GM18519 (cell line): ENCODE measurements around the gene ZNF480.
"Not testable (repeated sequence)": the region's sequence is repeated elsewhere in the genome, so short reads cannot be mapped to it uniquely, and the experiment has no call there.

ENCODE experiments used
- ATAC-seq: cut with Tn5 transposase; IDR thresholded peaks from one replicate; pipeline ENCODE4 v1.9.1; 2021; ENCODE audit warnings: mild to moderate bottlenecking, moderate library complexity; ENCODE audit not compliant: unreplicated experiment, low FRiP score

ZNF480 gene

DNA sequence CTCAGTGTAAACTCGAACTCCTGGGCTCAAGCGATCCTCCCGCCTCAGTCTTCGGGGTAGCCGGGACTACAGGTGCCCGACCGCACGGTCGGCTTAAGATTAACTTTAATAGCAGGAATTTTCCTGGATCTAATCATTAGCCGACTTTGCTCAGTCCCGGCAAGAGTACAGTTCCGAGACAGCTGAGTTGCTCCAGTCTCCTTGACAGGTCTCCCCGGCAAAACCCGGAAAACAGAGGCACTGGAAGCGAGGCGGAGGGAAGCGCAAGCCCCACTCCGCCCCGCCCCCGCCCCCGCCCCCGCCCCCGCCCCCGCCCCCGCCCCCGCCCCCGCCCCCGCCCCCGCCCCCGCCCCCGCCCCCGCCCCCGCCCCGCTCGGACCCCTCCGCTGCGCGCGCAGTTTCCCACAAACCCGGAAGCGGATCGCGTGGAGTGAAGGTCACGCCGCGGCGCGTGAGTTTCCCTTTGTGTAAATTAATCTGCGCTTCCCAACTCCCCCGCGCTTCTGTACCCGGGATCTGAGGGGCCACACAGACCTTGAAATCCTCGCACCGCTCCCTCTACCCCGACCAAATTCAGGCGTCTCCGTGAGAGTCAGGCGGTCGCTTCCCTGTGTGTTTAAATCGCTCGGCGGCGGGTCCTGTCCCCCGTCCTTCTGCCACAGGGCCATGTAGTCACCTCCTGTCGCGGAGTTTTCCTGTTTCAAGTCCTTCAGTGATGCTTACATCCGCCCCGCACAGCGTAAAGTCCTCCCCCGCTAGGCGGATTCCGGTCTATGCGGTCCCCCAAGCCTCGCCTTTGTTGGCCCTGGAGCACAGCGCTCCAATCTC lies at the start of gene ZNF480:
TSS of gene ZNF480 (plus strand) at position 397 of the 828 bp plus-strand sequence. CDS start 3,244 bp downstream, outside the sequence.
- no peak for ATAC-seq

DNA sequence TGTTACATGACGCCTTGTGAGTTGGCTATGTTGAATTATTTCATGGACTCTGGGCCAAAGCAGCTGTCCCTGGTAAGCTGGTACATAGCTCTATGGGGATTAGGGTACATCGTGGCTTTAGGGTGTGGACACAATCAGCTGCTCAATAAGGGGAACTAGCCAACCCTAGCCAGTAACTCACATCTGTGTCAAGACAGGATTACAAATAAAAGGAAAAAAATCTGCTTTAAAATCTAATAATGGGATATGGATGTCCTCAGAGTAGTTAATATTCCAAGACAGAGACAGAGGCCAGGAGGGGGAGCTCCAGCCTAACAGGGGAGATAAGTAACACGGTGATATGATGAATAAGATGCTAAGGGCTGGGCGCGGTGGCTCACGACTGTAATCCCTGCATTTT lies 48.7 kb upstream of the ZNF480 start:
- no peak for ATAC-seq

DNA sequence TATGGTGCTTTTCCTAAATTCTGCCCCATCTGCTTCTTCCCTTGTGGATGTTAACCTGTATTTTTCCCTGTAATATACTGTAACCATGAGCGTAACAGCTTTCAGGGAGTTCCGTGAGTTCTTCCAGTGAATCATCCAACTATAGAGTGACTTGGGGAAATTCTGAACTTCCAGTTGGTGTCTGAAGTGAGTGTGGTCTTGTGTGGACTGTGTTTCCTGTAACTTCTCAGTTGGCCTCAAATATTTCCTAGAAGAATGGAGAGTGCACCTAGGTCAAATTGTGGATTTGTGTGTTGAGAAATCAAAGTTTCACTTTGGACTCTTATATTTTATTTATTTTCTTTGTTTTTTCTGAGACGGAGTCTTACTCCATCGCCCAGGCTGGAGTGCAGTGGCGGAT lies 38.5 kb upstream of the ZNF480 start:
- ATAC-seq = no peak

DNA sequence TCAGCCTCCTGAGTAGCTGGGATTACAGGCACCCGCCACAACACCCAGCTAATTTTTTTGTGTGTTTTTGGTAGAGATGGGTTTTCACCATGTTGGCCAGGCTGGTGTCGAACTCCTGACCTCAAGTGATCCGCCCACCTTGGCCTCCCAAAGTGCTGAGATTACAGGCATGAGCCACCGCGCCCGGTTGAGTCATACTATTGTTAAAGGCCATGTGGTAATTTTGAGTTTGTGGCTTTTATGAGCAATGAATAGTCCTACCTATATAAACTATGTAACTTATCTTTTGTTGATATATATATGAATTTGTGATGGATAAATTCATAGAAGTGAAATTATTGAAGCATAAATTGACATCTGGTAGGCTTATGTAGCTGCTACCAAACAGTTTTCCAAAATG lies 31.4 kb upstream of the ZNF480 start:
- not testable (repeated sequence) for ATAC-seq

DNA sequence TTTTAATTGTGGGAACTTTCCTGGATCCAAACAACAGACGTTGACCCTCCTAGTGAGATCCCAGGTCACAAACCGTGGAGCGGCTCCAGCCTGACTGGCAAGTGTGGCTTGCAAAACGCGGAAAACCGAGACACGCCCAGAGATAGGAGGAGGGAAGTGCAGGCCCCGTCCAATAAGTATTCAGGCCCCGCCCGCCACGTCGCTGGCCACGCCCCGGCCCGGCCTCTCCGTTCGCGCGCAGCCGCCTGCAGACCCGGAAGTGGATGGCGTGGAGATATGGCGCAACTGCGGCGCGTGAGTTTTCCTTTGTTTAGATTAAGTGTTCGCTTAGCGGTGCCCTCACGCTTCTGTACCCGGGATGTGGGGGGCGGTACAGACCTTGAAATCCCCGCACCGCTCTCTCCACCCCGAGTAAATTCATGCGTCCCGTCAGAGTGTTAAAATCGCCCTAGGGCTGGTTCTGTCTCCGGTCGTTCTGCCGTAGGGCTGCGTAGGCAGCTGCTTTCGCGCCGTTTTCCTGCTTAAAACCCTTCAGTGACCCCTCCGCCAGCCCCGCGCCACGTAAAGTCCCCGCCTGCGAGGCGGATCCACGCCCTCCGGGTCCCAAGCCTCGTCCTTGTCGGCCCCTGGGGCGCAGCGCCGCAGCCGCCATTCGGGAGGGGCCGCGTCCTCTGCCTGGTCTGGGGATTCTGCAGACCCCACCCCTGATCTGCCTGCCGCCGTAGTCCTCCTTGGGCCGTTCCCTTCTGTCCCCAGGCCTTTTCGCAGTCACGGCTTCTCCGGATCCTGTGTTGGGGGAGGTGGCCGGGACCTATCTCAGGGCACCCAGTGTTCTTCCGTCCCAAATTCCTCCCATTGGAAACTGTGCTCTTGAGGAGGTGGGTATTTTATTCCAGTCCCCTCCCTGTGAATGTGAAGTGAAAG lies 27.4 kb upstream of the ZNF480 start, which contains the start of gene ZNF766:
TSS of gene ZNF766 (plus strand) at position 250 of the 924 bp plus-strand sequence. CDS start at position 277, 27 bp downstream.
- peak; percentile 72 for ATAC-seq

DNA sequence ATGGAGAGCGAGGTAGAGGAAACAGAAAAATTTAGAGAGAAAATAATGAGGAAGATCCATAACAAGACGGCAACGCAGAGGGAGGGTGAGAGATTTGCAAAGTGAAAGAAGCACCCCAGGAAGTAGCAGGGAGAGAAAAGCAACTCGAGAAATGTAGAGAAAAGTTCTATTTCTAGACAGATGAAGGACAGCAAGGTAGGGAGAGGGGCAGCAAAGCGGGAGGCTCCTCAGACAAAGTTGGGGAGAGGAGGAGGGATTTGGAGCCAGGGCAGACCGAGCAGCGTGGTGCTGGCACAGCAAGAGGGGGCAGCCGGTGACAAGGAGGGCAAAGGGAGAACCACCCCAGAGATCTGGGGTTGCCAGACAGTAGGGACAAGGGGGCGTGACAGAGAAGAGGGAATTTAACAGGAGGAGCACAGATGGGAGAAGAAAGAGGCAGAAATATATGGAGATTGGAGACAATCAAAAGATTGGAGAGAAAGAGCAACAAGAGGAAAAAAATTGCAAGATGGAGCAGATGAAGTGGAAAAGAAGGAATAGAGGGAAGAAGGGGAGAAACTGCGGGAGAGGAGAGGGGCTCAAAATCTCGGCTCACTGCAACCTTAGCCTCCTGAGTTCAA lies 26.6 kb upstream of the ZNF480 start:
- no peak for ATAC-seq

DNA sequence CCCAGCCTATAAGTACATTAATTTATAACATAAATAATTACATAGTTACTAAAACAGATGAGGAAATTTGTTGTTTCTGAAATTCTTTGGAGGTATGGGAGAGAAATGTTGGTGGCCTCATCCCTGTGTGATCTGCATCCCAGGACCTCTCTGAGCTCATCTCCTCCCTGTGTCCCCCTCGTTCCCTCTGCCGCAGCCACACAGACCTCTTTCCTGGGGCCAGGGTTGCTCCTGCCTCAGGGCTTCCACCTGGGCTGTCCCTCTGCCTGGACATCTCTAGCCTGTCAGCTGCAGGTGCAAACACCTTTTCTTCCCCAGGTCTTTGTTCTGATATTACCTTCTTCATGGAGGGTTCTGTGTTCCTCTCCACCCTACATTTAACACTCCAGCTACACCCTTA lies 23.7 kb upstream of the ZNF480 start:
- no peak for ATAC-seq

DNA sequence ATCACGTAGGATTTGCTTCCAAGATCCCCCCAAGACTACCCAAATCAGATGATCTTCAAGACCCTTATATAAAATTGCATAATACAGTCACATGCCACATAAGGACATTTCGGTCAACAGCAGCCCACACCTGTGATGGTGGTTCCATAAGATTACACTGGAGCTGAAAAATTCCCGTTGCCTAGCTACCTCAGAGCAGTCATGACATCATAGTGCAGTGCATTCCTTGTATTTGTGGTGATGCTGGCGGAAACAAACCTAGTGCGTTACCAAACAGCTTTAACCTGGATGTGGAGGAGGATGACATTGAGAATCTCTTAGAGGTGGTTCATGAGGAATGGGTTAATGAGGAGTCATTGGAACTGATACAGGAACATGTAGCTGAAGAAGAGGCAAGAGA lies 22.8 kb upstream of the ZNF480 start:
- ATAC-seq = no peak

DNA sequence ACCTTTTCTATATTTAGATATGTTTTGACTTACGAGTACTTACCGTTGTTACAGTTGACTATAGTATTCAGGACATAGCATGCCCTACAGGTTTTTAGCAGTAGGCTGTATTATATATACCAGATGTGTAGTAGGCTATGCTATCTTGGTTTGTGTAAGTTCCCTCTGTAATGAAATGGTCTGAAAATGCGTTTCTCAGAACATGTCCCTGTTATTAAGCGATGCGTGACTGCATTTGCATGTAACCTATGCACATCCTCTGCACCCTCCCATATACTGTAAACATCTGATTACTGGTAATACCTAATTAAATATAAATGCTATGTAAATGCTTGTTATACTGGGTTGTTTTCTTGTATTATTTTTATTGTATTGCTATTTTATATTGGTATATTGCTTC lies 21.0 kb upstream of the ZNF480 start:
- no peak for ATAC-seq

DNA sequence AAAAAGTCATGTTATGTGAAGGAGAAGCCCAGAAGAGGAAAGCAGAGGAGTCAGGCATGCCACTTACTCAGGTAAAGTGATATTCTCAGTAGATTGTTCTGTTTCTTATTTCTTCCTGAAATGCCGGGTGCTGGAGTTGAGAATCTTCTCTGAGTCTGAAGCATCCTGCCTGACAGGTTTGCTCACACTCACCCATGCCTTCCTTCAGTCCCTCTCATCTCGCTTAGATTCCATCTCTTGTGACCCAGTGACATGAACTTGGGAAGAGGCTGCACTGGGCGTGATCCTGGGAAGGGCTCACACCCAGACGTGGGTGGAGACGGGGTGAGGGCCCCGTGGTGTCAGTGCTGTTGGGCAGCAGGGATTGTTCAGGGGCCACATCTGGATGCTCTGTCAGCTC lies 19.5 kb upstream of the ZNF480 start:
- ATAC-seq = no peak

DNA sequence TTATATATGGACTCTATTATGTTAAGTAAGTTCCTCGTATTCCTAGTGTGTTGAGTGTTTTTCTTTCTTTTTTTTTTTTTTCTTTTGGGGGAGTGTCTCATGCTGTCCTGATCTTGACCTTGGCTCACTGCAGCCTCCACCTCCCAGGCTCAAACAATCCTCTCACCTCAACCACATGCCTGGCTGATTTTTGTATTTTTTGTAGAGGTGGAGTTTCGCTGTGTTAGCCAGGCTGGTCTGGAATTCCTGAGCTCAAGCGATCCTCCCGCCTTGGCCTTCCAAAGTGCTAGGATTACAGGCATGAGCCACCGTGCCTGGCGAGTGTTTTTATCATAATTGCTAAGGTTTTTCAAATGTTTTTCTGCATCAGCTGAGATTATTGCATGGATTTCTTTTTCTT lies 10.7 kb upstream of the ZNF480 start:
- no peak for ATAC-seq

DNA sequence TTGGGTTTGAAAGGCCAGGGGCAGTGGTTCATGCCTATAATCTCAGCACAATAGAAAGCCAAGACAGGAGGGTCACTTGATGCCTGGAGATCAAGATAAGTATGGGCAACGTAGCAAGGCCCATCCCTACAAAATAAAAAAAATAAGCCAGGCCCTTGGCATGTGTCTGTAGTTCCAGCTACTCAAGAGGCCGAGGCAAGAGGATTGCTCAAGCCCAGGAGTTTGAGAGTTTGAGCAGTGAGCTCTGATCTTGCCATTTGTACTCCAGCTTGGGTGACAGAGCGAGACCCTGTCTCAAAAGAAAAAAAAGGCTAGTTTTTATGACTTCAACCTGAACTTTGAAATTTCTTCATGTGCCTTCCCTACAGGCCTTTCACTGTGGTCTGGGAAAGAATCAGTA lies 5.2 kb upstream of the ZNF480 start:
- ATAC-seq = no peak

DNA sequence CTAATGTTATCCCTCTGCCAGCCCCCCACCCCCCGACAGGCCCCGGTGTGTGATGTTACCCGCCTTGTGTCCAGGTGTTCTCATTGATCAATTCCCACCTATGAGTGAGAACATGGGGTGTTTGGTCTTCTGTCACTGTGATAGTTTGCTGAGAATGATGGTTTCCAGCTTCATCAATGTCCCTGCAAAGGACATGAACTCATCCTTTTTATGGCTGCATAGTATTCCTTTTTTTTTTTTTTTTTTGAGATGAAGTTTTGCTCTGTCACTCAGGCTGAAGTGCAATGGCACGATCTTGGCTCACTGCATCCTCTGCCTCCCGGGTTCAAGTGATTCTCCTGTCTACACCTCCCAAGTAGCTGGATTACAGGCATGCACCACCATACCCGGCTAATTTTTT lies 4.0 kb upstream of the ZNF480 start:
- ATAC-seq = not testable (repeated sequence)

DNA sequence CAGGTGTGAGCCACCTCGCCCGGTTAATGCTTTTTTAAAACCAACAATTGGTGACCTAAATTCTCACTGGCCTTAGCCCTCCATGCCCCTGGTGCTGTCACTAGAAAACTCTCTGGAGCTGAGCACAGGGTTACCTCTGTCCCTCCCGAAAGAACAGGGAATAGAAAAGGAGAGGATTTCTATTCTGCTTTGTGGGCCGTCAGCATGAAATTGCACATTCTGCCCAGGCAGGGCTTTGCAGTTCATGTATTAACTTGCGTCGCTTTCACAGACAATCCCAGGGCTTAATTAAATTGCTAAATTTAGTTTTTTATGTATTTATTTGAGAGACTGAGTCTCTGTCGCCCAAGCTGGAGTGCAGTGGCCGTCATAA lies 583 bp upstream of the ZNF480 start:
- ATAC-seq = no peak

DNA sequence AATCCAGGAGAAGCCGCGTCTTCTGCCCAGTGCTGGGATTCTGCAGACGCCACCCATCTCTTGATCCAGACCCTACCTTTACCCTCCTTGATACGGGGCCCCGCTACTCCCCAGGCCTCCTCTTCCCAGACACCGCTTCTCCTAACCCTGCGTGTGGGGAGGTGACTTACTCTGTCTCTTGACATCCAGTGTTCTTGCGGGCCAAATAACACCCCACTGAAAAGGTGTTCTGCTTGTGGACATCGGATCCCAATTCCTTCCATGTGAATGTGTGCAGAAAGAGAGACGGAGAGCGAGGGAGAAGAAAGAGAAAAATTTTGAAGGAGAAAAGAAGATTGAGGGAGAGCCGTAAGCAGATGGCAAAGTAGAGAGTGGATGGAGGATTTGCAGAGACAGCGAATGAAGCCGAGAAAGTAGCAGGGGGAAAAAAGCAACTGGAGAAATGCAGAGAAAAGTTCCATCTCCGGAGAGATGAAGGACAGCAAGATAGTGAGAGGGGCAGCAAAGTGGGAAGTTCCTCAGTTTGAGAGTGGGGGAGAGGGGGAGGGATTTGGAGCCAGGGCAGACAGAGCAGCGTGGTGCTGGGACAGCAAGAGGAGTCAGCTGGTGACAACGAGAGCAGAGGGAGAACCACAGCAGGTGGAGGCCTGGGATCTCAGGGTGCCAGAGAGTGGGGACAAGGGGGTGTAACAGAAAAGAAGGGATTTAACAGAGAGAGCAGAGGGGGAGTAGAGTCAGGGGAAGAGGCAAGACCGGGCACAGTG lies 814 bp downstream of the ZNF480 start:
- no peak for ATAC-seq

DNA sequence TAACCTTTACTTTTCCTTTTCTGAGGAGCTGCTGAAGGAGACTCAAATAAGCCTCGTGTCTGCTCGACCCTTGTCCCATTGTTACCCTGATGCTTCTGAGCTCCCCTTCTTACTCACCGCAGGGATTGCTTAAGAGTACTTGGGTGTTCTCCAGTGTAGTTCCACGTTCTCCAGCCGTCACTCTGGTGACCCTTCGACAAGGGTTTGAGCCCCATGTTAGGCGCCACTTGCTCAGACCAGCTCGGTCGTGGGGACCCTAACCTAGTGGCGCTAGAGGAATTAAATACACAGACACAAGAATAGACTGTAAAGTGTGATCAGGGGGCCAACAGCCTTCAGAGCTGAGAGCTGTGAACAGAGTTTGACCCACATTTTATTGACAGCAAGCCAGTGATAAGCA lies 10.3 kb downstream of the ZNF480 start:
- no peak for ATAC-seq

DNA sequence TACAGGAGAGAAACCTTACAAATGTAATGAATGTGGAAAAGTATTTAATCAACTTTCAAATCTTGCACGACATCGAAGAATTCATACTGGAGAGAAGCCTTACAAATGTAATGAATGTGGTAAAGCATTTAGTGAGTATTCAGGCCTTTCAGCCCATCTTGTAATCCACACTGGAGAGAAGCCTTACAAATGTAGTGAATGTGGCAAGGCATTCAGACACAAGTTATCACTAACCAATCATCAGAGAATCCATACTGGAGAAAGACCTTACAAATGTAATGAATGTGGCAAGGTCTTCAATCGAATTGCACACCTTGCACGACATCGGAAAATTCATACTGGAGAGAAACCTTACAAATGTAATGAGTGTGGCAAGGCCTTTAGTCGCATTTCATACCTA lies 25.5 kb downstream of the ZNF480 start:
- ATAC-seq = no peak

DNA sequence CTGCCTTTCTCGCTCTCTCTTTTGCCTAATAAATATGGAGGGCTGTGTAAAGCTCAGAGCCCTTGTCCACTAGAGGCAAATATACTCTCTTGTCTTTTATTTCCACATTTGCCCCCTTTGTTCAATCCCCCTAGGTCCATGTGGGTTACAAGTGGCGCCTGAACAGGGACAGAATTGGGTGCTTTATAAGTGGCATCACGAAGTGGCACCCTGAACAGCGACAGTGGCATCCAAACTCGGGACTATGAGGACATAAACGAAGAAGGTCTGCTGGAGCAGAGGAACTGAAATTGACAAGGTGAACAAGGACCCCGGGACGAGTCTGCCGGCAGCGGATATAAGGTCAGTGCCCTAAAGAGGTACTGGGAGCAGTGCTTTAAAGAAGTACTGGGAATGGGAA lies 34.8 kb downstream of the ZNF480 start:
- no peak for ATAC-seq

DNA sequence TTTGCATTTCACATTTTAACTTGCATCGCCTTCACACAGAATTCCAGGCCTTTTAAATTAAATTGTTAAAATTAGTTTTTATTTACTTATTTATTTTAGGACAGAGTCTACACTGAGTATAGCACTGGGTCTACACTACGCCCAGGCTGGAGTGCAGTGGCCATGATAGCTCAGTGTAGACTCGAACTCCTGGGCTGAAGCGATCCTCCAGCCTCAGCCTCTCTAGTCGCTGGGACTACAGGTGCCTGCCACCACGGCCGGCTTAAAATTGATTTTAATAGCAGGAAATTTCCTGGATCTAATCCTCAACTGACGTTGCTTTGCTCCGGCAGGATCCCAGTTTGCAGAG lies 38.8 kb downstream of the ZNF480 start:
- no peak for ATAC-seq

DNA sequence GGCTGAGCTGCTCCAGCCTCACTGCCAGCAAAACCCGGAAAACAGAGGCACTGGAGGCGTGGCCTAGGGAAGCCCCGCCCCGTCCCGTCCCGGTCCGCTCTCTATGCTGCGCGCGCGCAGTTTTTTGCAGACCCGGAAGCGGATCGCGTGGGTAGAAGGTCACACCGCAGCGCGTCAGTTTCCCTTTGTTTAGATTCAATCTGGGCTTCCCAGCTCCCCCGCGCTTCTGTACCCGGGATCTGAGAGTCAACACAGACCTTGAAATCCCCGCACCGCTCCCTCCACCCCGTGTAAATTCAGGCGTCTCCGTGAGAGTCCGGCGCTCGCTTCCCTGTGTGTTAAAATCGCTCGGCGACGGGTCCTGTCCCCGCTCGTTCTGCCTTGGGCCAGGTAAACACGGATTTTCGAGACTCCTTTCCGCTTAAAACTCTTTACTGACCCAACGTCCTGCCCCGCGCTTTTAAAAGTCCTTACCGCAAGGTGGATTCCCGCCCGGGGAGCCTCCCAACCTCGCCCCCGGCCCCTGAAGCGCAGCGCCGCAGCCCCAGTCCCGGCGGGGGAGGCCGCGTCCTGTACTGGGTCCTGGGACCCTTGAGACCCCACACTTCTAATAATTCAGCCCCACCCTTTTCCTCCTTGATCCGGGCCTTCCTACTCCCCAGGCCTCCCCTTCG lies 39.3 kb downstream of the ZNF480 start, which contains the start of gene ZNF610:
TSS of gene ZNF610 (plus strand) at position 127 of the 674 bp plus-strand sequence. CDS start 12,930 bp downstream, outside the sequence.
- no peak for ATAC-seq
